ENCODE data around the gene PTDSS2.

- no peak for TF ChIP-seq CTCF (IDR thresholded peaks at IDR 0.05)
- TF ChIP-seq POLR2AphosphoS5 (IDR thresholded peaks at IDR 0.05) = no peak
Measured at GRCh38 chr11:532527-532985, 82.5 kb downstream of the PTDSS2 start.

All from stomach (tissue), 4 donors.